ENCODE measurements around the gene SPEG.

SPEG gene

GRCh38 chr2:219423652-219424377 is 10.8 kb upstream of the SPEG start:
- no peak for DNase-seq (ENCODE audit: low read depth in 2 of 2)

DNA sequence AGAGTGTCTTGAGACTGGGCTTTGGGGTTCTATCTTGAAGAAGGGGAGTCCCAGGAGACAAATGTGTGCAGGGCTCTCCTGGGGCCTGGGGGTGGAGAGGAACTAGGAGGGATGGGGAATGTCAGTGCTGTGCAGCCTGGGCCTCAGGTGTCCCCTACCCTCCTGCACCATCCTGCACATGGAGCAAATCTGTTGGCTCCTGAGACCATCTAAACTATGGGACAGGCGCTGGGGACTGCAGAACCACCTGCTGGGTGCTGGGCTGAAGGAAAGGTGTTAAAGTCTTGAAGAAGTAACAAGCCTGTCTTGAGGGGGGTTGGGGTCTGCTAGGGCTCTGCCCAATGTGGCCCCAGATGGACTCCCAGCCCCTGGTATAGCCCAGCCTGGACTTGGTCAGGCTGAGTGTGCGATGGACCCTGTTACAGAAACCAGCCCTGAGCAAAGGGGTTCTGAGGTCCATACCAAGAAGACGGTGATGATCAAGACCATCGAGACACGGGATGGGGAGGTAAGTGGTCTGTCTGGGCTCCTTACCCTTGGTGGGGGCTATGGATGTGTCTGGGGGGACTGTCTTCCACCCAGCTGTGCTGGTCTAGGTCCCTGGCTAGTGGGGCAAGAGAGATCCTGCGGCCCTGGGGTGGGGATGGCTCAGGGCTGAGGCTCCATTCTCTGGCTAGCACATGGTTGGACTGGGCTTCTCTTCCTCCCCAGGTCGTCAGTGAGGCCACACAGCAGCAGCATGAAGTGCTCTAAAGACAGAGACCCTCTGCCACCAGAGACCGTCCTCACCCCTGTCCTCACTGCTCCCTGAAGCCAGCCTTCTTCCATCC is 9.2 kb upstream of the SPEG start:
- no peak for DNase-seq (ENCODE audit: low read depth in 2 of 2)

DNA sequence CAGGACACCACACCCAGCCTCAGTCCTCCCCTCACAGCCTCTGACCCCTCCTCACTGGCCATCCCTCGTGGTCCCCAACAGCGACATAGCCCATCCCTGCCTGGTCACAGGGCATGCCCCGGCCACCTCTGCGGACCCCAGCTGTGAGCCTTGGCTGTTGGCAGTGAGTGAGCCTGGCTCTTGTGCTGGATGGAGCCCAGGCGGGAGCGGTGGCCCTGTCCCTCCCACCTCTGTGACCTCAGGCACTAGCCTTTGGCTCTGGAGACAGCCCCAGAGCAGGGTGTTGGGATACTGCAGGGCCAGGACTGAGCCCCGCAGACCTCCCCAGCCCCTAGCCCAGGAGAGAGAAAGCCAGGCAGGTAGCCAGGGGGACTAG is 8.6 kb upstream of the SPEG start:
- no peak for DNase-seq (ENCODE audit: low read depth in 2 of 2)

GRCh38 chr2:219426534-219427136 is 8.0 kb upstream of the SPEG start:
- no peak for DNase-seq (ENCODE audit: low read depth in 2 of 2)

DNA sequence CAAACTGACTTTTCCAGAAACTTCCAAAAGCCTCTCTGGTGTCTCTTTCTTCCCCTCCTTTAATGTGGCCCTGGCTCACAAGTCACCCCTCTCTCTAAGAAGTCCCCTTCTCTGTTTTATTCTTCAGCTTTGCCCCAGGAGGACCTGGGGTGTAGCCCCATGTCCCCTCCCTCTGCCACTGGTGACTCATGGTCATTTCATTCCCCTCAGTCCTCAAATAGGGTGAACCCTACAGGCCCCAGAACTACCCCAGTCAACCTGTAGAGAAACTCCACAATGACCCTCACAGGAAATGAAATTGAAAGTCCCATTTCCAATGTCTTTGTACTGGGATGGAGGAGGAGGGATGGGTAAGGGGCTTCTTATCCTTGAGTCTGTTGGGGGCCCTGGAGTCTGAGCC is 6.2 kb upstream of the SPEG start:
- no peak for DNase-seq (ENCODE audit: low read depth in 2 of 2)

- DNase-seq (ENCODE audit: low read depth in 2 of 2): no peak
Measured at GRCh38 chr2:219429958-219430606, 4.6 kb upstream of the SPEG start.

GRCh38 chr2:219430633-219431615 is 3.7 kb upstream of the SPEG start:
- DNase-seq (ENCODE audit: low read depth in 2 of 2): no peak

- DNase-seq (ENCODE audit: low read depth in 2 of 2): no peak
Measured at GRCh38 chr2:219433666-219434467, 776 bp upstream of the SPEG start.

- DNase-seq (ENCODE audit: low read depth in 2 of 2): no peak
Measured at GRCh38 chr2:219434468-219434717, 250 bp upstream of the SPEG start.

- DNase-seq (ENCODE audit: low read depth in 2 of 2): no peak
Measured at GRCh38 chr2:219435701-219436100, 1.1 kb downstream of the SPEG start.

- DNase-seq (ENCODE audit: low read depth in 2 of 2): no peak
Measured at GRCh38 chr2:219436491-219436890, 1.8 kb downstream of the SPEG start.

- DNase-seq (ENCODE audit: low read depth in 2 of 2): no peak
Measured at GRCh38 chr2:219437141-219437540, 2.5 kb downstream of the SPEG start.

DNA sequence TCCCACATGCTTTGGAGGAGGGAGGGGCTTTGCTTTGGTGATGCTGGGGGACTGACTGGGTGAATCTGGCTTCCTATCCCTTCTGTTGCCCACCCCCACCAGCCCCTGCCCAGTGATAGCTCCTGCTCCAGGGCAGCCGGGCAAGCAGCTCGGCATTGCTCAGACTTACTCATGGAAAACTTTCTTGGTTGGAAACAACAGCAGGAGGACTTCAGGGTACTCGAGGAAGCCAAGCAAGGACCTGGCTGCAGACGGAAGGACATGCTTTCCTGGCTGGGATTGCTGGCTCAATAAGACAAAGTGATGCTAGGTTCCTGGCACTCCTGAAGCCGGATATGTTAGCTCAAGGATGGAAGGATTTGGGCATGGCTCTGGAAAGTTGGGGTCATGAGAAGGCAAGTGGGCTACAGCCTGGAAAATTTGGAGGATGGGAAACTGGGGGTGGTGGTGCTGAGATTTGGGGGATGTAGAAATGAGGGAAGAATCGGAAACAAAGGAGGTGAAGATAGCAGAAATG is 3.1 kb downstream of the SPEG start:
- DNase-seq (ENCODE audit: low read depth in 2 of 2): no peak

- DNase-seq (ENCODE audit: low read depth in 2 of 2): no peak
Measured at GRCh38 chr2:219438453-219438852, 3.8 kb downstream of the SPEG start.

- no peak for DNase-seq (ENCODE audit: low read depth in 2 of 2)
Measured at GRCh38 chr2:219439506-219439905, 4.9 kb downstream of the SPEG start.

DNA sequence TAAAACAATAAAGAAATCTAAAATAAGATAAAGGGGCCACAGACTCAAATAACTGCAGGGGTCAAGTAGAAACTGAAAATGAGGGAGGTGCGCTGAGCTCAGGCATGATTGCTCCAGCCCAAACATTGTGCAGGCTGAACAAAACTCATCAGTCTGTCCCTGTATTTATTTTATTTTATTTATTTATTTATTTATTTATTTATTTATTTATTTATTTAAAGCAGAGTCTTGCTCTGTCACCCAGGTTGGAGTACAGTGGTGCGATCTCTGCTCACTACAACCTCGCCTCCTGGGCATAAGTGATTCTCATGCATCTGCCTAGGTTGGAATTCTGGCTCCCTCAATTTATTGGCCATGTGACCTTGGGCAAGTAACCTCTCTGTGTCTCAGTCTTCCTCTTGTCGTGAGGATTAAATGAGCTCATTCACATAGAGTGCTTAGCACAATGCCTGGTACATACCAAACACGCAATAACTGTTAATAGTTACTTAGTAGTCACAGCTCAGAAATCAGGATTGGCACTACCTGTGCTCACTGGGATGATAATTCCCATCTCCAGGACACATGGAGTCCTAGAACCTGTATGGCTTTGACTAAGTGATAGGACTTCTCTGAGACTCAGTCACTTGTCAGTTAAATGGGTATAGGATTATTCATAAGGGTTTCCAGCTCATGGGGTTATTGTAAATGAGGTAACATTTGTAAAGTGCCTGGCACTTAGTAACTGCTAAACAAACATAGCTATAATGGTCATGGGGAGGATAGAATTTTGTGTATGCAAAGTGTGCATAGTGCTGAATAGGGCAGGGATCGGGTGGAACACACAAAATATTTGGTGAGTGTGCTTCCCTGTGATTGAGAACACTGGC is 6.0 kb downstream of the SPEG start:
- no peak for DNase-seq (ENCODE audit: low read depth in 2 of 2)

- DNase-seq (ENCODE audit: low read depth in 2 of 2): peak; percentile 42 to 51
Measured at GRCh38 chr2:219441451-219442255, 7.0 kb downstream of the SPEG start.

GRCh38 chr2:219442256-219443015 is 7.8 kb downstream of the SPEG start:
- DNase-seq (ENCODE audit: low read depth in 2 of 2): no peak

All from stimulated activated CD8-positive, alpha-beta memory T cell treated with anti-CD3 and anti-CD28 coated beads, Interleukin-15, amount 100 ng/mL, for 4 hours (primary cell).